HG02938 (cell line): ENCODE measurements around the gene ANKRD13C.
"Not testable (repeated sequence)": the region's sequence is repeated elsewhere in the genome, so short reads cannot be mapped to it uniquely, and the experiment has no call there.

ENCODE experiments used
- ATAC-seq: cut with Tn5 transposase; IDR thresholded peaks from one replicate; pipeline ENCODE4 v1.9.1; 2021; ENCODE audit warnings: mild to moderate bottlenecking, moderate library complexity; ENCODE audit not compliant: unreplicated experiment

The ANKRD13C gene

GRCh38 chr1:70361727-70362398, 7.3 kb upstream of the ANKRD13C start:
- ATAC-seq, result no peak

DNA sequence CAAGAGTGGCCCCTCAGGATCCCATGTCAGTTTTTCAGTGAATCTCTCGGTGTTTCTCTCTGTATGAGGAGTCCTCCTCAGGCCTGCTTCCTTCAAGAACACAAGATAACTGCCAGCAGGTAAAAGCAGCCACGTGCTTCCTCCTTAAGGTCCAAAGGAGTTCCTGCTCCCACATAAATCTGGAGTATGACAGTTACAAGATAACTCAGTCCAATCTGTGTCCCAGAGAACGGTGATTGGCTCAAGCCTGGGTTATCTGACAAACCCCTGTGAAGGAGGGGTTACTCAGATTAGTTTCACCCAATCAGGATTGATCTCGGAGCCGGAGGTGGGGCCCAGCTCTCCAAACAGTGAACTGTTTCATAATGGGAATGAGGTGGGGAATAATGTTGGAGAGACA, 5.8 kb upstream of the ANKRD13C start:
- ATAC-seq, result no peak

DNA sequence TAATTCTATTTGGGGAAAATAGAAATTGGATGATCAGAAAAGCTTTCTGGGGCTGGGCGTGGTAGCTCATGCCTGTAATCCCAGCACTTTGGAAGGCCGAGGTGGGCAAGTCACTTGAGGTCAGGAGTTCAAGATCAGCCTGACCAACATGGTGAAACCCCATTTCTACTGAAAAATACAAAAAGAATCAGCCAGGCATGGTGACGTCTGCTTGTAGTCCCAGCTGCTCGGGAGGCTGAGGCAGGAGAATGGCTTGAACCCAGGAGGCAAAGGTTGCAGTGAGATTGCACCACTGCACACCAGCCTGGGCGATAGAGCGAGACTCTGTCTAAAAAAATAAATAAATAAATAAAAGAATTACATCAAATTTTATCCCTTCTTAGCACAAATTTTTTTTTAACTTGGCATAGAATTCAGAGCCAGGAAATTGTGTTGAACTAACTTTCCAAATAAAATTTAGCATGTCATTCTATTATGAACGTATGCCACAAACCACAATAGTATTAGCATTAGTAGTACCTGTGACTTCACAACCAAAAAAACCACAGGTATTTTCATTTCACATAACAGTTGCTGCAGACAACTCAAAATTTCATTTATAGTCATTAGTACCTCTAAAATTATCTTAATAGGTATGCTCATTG, 4.5 kb upstream of the ANKRD13C start:
- ATAC-seq, result peak; percentile 51

DNA sequence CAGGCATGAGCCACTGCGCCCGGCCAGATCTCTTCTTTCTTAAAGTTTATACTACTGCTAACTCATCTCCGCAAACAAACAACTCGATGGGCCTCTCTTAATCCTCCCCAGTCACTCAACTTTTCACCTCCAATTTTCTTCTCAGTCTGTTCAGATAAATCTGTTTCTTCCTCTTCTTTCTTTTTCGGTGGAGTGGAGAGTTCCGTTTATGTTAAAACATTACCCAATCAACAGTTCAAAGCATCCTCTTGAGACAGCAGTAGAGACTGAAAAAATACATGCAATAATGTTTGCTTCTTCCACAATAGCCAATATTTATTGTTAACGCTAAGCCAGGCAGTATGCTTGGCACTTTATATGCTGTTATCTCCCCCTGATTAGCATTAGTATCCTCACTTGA, 1.4 kb upstream of the ANKRD13C start:
- ATAC-seq, result no peak

- no peak for ATAC-seq
Observed at GRCh38 chr1:70355111-70355407, 537 bp upstream of the ANKRD13C start.

DNA sequence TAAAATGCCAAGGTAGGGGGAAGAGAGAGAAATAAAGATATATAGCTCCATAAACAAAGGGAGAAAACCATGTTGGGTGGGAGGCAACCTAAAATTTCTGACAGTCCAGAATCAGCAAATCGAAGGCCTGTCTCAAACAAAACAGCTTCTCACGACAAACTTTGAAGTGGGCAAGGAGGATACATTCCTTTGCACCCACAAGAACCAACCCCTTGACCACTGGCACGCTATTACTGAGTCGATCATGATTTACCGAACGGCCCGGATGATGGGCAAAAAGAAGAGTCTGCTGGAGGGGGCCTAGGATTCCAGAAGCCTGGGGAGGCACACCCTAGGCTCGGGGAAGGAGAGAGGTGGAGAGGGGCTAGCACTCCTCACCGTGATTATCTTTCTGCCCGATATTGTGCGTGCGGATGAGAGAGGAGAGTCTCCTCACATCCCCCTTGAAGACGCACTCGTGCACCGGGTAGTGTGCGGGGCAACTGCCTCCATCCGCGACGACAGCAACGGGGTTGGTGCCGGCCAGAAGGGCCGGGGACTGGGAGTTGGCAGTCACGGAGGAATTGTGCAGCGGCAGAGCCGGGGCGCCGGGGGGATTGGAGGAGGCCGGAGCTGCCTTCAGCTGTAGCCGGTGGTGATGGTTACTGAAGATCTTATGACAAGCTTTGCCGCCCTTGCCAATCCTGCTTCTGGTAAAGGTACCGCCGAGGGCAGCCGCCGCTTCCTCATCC, 756 bp downstream of the ANKRD13C start:
- peak; percentile 16 for ATAC-seq

DNA sequence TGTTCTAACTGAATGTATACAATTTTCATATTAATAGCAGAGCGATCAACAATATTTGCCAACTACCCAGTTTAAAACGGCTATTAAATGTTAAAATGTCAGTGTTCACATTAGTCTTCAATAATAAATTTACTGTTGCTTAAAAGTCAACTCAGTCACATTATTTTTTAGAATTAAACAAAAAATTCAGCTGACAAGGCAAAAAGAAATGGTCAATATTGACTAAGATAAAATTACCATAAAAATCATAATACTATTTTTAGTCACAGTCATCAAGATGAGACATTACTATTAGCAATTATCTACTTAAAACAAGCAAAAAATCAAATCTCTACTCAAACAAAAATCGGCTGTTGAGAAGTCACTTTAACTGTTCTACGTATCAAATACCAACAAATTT, 1.5 kb downstream of the ANKRD13C start:
- no peak for ATAC-seq

DNA sequence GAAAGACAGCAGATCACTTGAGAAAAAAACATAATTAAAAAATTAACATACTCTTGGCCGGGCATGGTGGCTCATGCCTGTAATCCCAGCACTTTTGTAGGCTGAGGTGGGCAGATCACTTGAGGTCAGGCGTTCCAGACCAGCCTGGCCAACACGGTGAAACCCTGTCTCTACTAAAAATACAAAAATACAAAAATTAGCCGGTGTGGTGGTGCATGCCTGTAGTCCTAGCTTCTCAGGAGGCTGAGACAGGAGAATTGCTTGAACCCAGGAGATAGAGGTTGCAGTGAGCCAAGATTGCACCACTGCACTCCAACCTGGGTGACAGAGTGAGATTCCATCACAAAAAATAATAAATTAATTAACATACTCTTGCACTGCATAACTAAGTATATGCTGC, 4.7 kb downstream of the ANKRD13C start:
- not testable (repeated sequence) for ATAC-seq

- ATAC-seq, result no peak
Observed at GRCh38 chr1:70348399-70349165, 5.9 kb downstream of the ANKRD13C start.

- not testable (repeated sequence) for ATAC-seq
Observed at GRCh38 chr1:70339644-70340043, 14.9 kb downstream of the ANKRD13C start.

DNA sequence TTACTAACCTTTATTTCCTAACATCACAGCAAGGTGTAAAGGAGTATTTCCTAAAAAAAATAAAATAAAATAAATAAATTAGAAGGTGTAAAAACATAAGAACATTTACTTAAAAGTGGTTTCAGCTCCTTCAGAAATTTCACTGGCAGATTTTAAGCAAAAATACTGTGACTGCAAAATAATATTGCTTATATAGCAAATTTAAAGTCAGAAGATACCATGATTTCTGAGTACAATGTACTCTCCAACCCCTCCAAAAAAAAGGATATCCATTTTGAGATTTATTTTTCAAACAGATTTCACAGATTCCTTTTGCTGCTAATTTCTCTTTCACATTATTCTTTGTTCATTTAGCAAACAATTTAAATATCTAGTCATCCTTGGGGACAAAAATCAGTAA, 18.5 kb downstream of the ANKRD13C start:
- ATAC-seq, result no peak

DNA sequence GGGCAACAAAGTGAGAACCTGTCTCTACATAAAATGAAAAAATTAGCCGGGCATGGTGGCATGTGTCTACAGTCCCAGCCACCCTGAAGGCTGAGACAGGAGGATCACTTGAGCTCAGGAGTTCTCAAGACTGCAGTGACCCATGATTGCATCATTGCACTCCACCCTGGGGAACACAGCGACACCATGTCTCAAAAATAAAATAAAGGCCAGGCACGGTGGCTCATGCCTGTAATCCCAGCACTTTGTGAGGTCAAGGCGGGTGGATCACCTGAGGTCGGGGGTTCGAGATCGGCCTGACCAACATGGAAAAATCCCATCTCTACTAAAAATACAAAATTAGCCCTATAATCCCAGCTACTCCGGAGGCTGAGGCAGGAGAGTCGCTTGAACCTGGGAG, 20.1 kb downstream of the ANKRD13C start:
- ATAC-seq, result no peak

- ATAC-seq, result no peak
Observed at GRCh38 chr1:70333245-70333644, 21.3 kb downstream of the ANKRD13C start.

- ATAC-seq, result no peak
Observed at GRCh38 chr1:70331962-70332361, 22.6 kb downstream of the ANKRD13C start.

GRCh38 chr1:70327306-70328076, 27.0 kb downstream of the ANKRD13C start:
- no peak for ATAC-seq

- no peak for ATAC-seq
Observed at GRCh38 chr1:70324683-70325082, 29.8 kb downstream of the ANKRD13C start.

DNA sequence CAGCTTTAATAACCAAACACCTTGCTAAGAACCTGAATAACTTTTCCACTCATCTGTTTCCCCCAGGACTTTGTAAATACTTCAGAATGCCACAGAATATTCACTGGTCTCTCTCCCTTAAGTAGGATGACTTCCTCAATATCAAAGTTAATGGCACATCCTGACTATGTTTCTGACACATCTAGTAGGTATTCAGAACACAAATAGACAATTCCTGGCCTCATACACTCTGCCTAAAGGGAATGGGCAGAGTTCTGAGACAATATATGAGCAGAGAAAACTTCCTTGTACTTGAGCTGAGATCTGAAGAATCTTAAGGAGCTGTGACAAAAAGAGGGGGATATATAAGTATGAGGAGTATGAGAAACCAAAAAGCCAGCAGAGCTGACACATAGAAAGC, 34.8 kb downstream of the ANKRD13C start:
- no peak for ATAC-seq

DNA sequence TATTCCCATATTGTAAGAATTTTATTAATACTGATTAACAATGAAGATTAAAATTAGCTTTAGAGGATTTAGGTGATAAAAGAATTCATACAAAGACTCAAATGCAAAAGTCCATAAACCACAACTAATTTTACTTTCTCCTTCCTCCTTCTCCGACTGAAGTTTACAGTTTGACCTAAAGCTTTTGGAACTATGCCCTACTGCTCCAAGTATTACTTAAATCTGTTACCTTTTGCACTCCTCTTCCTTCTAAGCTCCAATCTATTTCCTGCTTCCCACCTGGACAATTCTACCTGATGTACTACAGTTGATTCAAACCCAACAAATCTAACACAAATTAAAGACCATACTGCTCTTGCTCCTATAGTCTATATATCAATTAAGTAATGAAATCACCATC, 36.3 kb downstream of the ANKRD13C start:
- no peak for ATAC-seq

GRCh38 chr1:70317087-70317486, 37.4 kb downstream of the ANKRD13C start:
- no peak for ATAC-seq

DNA sequence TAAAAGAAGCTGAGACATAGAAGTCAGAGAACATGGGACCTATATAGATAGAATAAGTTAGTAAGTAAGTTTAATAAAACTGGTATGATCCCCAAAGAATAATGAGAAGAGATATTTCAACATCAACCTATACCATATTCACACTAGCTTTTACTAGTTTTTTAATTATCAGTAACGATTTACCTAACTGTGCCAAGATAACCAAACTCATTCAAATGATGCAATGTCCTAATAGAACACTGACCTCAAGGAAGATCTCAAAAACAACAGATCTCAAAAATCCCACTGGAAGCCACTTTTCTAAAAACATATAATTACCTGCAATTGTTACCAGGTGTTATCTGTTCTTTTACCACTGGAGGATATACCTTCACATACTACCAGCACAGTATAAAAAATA, 38.7 kb downstream of the ANKRD13C start:
- ATAC-seq, result no peak
